Ishikawa (cell line): ENCODE results near the gene DROSHA.

ENCODE experiments used
- CEBPB ChIP-seq: IDR thresholded peaks from 2 replicates; pipeline ENCODE4 v1.6.1; 2012
- CREB1 ChIP-seq: IDR thresholded peaks from 2 replicates; pipeline ENCODE4 v1.6.1; 2012; ENCODE audit warnings: low read depth
- EGR1 ChIP-seq: IDR thresholded peaks from 2 replicates; pipeline ENCODE4 v1.6.1; 2012
- EP300 ChIP-seq: IDR thresholded peaks from 2 replicates; pipeline ENCODE4 v1.6.1; 2012; ENCODE audit warnings: borderline replicate concordance
- FOXM1 ChIP-seq: IDR thresholded peaks from 2 replicates; pipeline ENCODE4 v1.6.1; 2012; ENCODE audit warnings: low read depth, borderline replicate concordance
- MAX ChIP-seq: IDR thresholded peaks from 2 replicates; pipeline ENCODE4 v1.6.1; 2012
- NFIC ChIP-seq: IDR thresholded peaks from 2 replicates; pipeline ENCODE4 v1.6.1; 2012
- RAD21 ChIP-seq: IDR thresholded peaks from 2 replicates; pipeline ENCODE4 v1.6.1; 2012; ENCODE audit warnings: low read depth
- REST ChIP-seq: IDR thresholded peaks from 2 replicates; pipeline ENCODE4 v1.6.1; 2012; ENCODE audit warnings: low read depth, mild to moderate bottlenecking
- TAF1 ChIP-seq: IDR thresholded peaks from 2 replicates; pipeline ENCODE4 v1.6.1; 2012; ENCODE audit warnings: low read depth, mild to moderate bottlenecking
- TCF12 ChIP-seq: IDR thresholded peaks from 2 replicates; pipeline ENCODE4 v1.6.1; 2012; ENCODE audit warnings: low read depth
- TEAD4 ChIP-seq: IDR thresholded peaks from 2 replicates; pipeline ENCODE4 v1.6.1; 2012
- USF1 ChIP-seq: IDR thresholded peaks from 2 replicates; pipeline ENCODE4 v1.6.1; 2012
- YY1 ChIP-seq: IDR thresholded peaks from 2 replicates; pipeline ENCODE4 v1.6.1; 2012; ENCODE audit warnings: low read depth
- ZBTB7A ChIP-seq: IDR thresholded peaks from 2 replicates; pipeline ENCODE4 v1.6.1; 2012; ENCODE audit warnings: low read depth

Gene DROSHA

DNA sequence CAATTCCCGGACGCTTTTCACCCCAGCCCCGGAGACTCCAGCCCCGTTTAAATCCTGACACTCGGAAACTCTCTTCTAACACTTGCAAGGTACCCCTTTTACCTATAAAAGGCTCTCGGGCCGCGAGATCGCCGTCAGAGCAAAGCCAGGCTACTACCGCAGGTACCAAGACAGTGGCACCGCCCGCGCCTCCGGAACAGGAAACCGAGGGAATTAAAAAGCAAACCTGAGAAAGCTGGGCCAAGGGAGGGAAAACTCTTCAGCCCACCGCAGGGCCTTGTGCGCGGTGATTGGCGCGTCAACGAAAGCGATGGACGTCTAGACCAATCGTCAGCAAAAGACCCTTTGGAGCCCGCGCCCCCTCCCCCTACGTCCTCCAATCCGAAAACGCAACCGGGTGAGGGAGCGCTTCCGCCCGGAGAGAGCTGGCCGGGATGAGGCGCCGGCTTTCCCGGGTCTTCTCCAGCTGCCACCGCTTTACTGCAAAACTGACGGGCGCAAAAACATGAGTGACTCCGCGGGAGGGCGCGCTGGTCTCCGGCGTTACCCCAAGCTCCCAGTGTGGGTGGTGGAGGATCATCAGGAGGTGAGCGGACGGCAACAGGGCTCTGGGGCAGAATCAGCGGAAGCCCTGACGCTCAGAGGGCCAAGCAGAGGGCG, at the start of gene DROSHA, which contains the start of gene C5orf22:
TSS of gene DROSHA (minus strand) at position 206 of the 660 bp plus-strand sequence. CDS start 3,034 bp downstream, outside the sequence.
TSS of gene C5orf22 (plus strand) at position 414 of the 660 bp plus-strand sequence. CDS start at position 506, 92 bp downstream.
- TF ChIP-seq TCF12 (no peak), TAF1 (peak; percentile 76), RAD21 (no peak), CREB1 (peak; percentile 21; the same call in 1 of the 2 replicates), REST (no peak), CEBPB (no peak)

- TF ChIP-seq TEAD4 (no peak), TCF12 (no peak), EP300 (no peak), MAX (no peak), NFIC (no peak), TAF1 (no peak), CEBPB (no peak), EGR1 (no peak), RAD21 (no peak), ZBTB7A (no peak), CREB1 (no peak), REST (no peak), YY1 (no peak)
Observed at GRCh38 chr5:31579558-31579957, 47.7 kb upstream of the DROSHA start.

DNA sequence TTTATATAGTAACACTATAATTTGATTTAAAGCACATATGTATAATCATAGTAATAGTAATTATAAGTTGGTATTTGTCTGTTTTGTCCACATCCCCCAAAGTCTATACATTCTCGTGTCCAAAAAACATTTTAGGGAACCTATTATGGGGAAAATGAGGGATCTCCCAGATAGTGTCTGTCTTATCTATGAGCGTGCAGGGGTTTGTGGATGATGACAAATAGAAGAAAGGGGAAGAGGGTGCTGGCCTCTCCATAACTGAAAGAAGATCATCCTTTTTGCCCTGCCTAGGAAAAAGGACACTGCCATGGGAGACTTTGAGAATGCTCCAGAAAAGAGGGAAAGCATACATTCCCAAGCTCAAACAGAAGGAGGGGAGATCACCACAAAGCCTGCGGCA, 45.5 kb upstream of the DROSHA start:
- no peak for TF ChIP-seq NFIC
- TF ChIP-seq TAF1 = no peak
- TF ChIP-seq CREB1 = no peak
- TF ChIP-seq TCF12 = no peak
- TF ChIP-seq TEAD4 = no peak
- no peak for TF ChIP-seq MAX
- TF ChIP-seq USF1 = no peak
- TF ChIP-seq FOXM1 = no peak
- no peak for TF ChIP-seq CEBPB
- TF ChIP-seq EP300 = no peak
- no peak for TF ChIP-seq ZBTB7A
- TF ChIP-seq REST = no peak

GRCh38 chr5:31574772-31575171, 42.9 kb upstream of the DROSHA start:
- TF ChIP-seq TEAD4 (no peak), EGR1 (no peak), CEBPB (no peak), EP300 (no peak), REST (no peak), USF1 (no peak)
